HCT116 (cell line): Measurements from ENCODE around the gene ANKRD44. TPM values are rescaled to one million over a fixed set of nuclear protein-coding genes. Genes with fewer than 3 reads are reported as not detected.

Source experiments
- ATAC-seq: fragments of 200-7000 bp; cut with Tn5 transposase; 2 replicates; pipeline ENCODE4 v1.9.1; 2020; ENCODE audit warnings: mild to moderate bottlenecking, moderate library complexity
- BruUV-seq: library from RNA; stranded (reverse); fragments of 400-500 nt; replicated peaks from 2 replicates; lab custom pipeline; 2021; lab: Mats Ljungman, UMichigan
- CTCF ChIA-PET: fragments of 300-600 bp; sonication (Branson Sonifier 250); formaldehyde crosslinking; loops from one replicate; lab custom pipeline; 2021; ENCODE audit warnings: antibody characterized with exemption; lab: Charles Lee
- POLR2A ChIA-PET: fragments of 300-600, 350-600 bp; sonication (Branson Sonifier 250); formaldehyde crosslinking; loops from one replicate; lab custom pipeline; 2021; ENCODE audit warnings: antibody characterized with exemption; lab: Charles Lee
- RAD21 ChIA-PET, 2 experiments: fragments of 300-600 bp; sonication (Branson Sonifier 250); formaldehyde crosslinking; loops; one replicate each; lab custom pipeline; 2023; ENCODE audit warnings: low total read pairs in 2 of 2; ENCODE audit not compliant: uncharacterized antibody in 2 of 2, unreplicated experiment in 2 of 2, low non-redundant PET in 1 of 2; lab: Charles Lee
- DNase-seq: peaks from one replicate; pipeline ENCODE4 v3.0.0-alpha.2; 2010; ENCODE audit warnings: low read depth, low spot score
- H2AFZ ChIP-seq: fragments of 200-600 bp; shearing (Covaris generic), sonication (generic); 2 replicates; pipeline ENCODE4 v1.6.1; 2017; ENCODE audit warnings: low read depth, mixed run types, mixed read lengths, antibody characterized with exemption, low read length; ENCODE audit not compliant: poor library complexity, severe bottlenecking
- H3K27ac ChIP-seq: 2 replicates; pipeline ENCODE4 v1.5.1; 2012; ENCODE audit warnings: low read depth, low read length
- H3K27me3 ChIP-seq: fragments of 200-600 bp; sonication (generic); 2 replicates; pipeline ENCODE4 v1.6.1; 2016; ENCODE audit warnings: mixed run types, low read length, mixed read lengths; ENCODE audit not compliant: insufficient read depth
- H3K36me3 ChIP-seq, 2 experiments: fragments of 200-500 bp in 1 of 2; fragments of 200-600 bp in 1 of 2; sonication (Bioruptor generic) in 1 of 2; sonication (generic) in 1 of 2; 2 replicates each; pipeline versions ENCODE4 v1.5.1 to v1.6.1; 2014 to 2016; ENCODE audit warnings: low read length in 2 of 2, inconsistent platforms in 1 of 2, mixed read lengths in 1 of 2, mixed run types in 1 of 2; ENCODE audit not compliant: insufficient read depth in 2 of 2, control insufficient read depth in 1 of 2
- H3K4me1 ChIP-seq, 2 experiments: fragments of 200-600 bp in 1 of 2; sonication (generic) in 1 of 2; 2 replicates each; pipeline versions ENCODE4 v1.5.1 to v1.6.1; 2012 to 2017; ENCODE audit warnings: low read length in 2 of 2, inconsistent platforms in 1 of 2, mild to moderate bottlenecking in 1 of 2, mixed read lengths in 1 of 2, mixed run types in 1 of 2, moderate library complexity in 1 of 2; ENCODE audit not compliant: insufficient read depth in 2 of 2, control insufficient read depth in 1 of 2
- H3K4me2 ChIP-seq: fragments of 200-600 bp; sonication (generic); 2 replicates; pipeline ENCODE4 v1.6.1; 2017; ENCODE audit warnings: mixed run types, low read length, mixed read lengths
- H3K4me3 ChIP-seq, 2 experiments: fragments of 200-600 bp in 1 of 2; sonication (generic) in 1 of 2; replicated peaks in 1 of 2; 2 replicates each; pipeline ENCODE4 v1.5.1; 2011 to 2016; ENCODE audit warnings: low read length in 2 of 2, control low read depth in 1 of 2, low read depth in 1 of 2, mild to moderate bottlenecking in 1 of 2, mixed read lengths in 1 of 2, mixed run types in 1 of 2
- H3K79me2 ChIP-seq: fragments of 200-600 bp; sonication (generic); 2 replicates; pipeline ENCODE4 v1.6.1; 2017; ENCODE audit warnings: mild to moderate bottlenecking, mixed run types, low read length, moderate library complexity, mixed read lengths; ENCODE audit not compliant: insufficient read depth
- H3K9ac ChIP-seq: fragments of 200-600 bp; sonication (generic); 2 replicates; pipeline ENCODE4 v1.6.1; 2016; ENCODE audit warnings: low read length, mixed read lengths
- H3K9me2 ChIP-seq: fragments of 200-600 bp; sonication (generic), shearing (Covaris generic); 2 replicates; pipeline ENCODE4 v1.6.1; 2017; ENCODE audit warnings: mixed run types, mild to moderate bottlenecking, moderate library complexity; ENCODE audit not compliant: insufficient read depth
- H3K9me3 ChIP-seq, 2 experiments: fragments of 200-500 bp in 1 of 2; fragments of 200-600 bp in 1 of 2; sonication (Bioruptor generic) in 1 of 2; sonication (generic) in 1 of 2; 2 replicates each; pipeline ENCODE4 v1.6.1; 2014 to 2017; ENCODE audit warnings: low read length in 2 of 2, mixed read lengths in 2 of 2, inconsistent platforms in 1 of 2, low read depth in 1 of 2, mild to moderate bottlenecking in 1 of 2, mixed run types in 1 of 2, moderate library complexity in 1 of 2; ENCODE audit not compliant: control insufficient read depth in 1 of 2, insufficient read depth in 1 of 2
- H4K20me1 ChIP-seq: fragments of 200-600 bp; sonication (generic), shearing (Covaris generic); 2 replicates; pipeline ENCODE4 v1.6.1; 2017; ENCODE audit warnings: mixed run types, mild to moderate bottlenecking, moderate library complexity; ENCODE audit not compliant: insufficient read depth
- ATF3 ChIP-seq: IDR thresholded peaks from 2 replicates; pipeline ENCODE4 v1.6.1; 2012
- CEBPB ChIP-seq: IDR thresholded peaks from 2 replicates; pipeline ENCODE4 v1.6.1; 2012; ENCODE audit warnings: low read depth
- CTCF ChIP-seq, 3 experiments: fragments of 200-600 bp in 1 of 3; sonication (generic) in 1 of 3; IDR thresholded peaks in 2 of 3; conservative IDR thresholded peaks in 1 of 3; 2 replicates each; pipeline ENCODE4 v1.5.1; 2012 to 2017; ENCODE audit warnings: low read depth in 2 of 3, low read length in 2 of 3, antibody characterized with exemption in 1 of 3, borderline replicate concordance in 1 of 3, control low read depth in 1 of 3, mild to moderate bottlenecking in 1 of 3, mixed read lengths in 1 of 3, mixed run types in 1 of 3, moderate library complexity in 1 of 3; ENCODE audit not compliant: insufficient read depth in 1 of 3
- EGR1 ChIP-seq: IDR thresholded peaks from 2 replicates; pipeline ENCODE4 v1.6.1; 2012; ENCODE audit warnings: low read depth
- ELF1 ChIP-seq: IDR thresholded peaks from 2 replicates; pipeline ENCODE4 v1.6.1; 2012; ENCODE audit warnings: low read depth, borderline replicate concordance
- EZH2 ChIP-seq: fragments of 200-600 bp; sonication (generic); IDR thresholded peaks from 2 replicates; pipeline ENCODE4 v1.6.1; 2017; ENCODE audit warnings: antibody characterized with exemption, mixed run types
- FOSL1 ChIP-seq: IDR thresholded peaks from 2 replicates; pipeline ENCODE4 v1.6.1; 2012; ENCODE audit warnings: low read depth
- MAX ChIP-seq: IDR thresholded peaks from 2 replicates; pipeline ENCODE4 v1.6.1; 2012
- POLR2A ChIP-seq: IDR thresholded peaks from 2 replicates; pipeline ENCODE4 v1.7.0; 2011; ENCODE audit warnings: borderline replicate concordance; ENCODE audit not compliant: insufficient read depth, insufficient read length; ENCODE audit errors: extremely low read depth
- POLR2AphosphoS5 ChIP-seq: IDR thresholded peaks from 2 replicates; pipeline ENCODE4 v1.6.1; 2011; ENCODE audit warnings: mild to moderate bottlenecking, low read depth, low read length, moderate library complexity
- RAD21 ChIP-seq: IDR thresholded peaks from 2 replicates; pipeline ENCODE4 v1.6.1; 2012; ENCODE audit warnings: low read depth, mild to moderate bottlenecking
- SIN3A ChIP-seq: IDR thresholded peaks from 2 replicates; pipeline ENCODE4 v1.6.1; 2012; ENCODE audit warnings: low read depth
- SP1 ChIP-seq: IDR thresholded peaks from 2 replicates; pipeline ENCODE4 v1.6.1; 2012; ENCODE audit warnings: low read depth
- SRF ChIP-seq: IDR thresholded peaks from 2 replicates; pipeline ENCODE4 v1.6.1; 2012; ENCODE audit warnings: low read depth
- TCF7L2 ChIP-seq: IDR thresholded peaks from 2 replicates; pipeline ENCODE4 v1.7.0; 2011; ENCODE audit warnings: borderline replicate concordance, inconsistent platforms; ENCODE audit not compliant: insufficient read depth, insufficient read length; ENCODE audit errors: extremely low read depth
- YY1 ChIP-seq: IDR thresholded peaks from 2 replicates; pipeline ENCODE4 v1.6.1; 2011; ENCODE audit warnings: low read length, low read depth, moderate library complexity, mild to moderate bottlenecking; ENCODE audit not compliant: insufficient replicate concordance; ENCODE audit errors: extremely low read depth
- ZBTB33 ChIP-seq: IDR thresholded peaks from 2 replicates; pipeline ENCODE4 v1.6.1; 2011; ENCODE audit warnings: mild to moderate bottlenecking, low read length, moderate library complexity; ENCODE audit not compliant: insufficient replicate concordance; ENCODE audit errors: extremely low read depth
- ZFX ChIP-seq: fragments of 450-650 bp; IDR thresholded peaks from 2 replicates; pipeline ENCODE4 v1.6.1; 2017
- intact Hi-C: fragments of 100-400 bp; cut with micrococcal nuclease; formaldehyde crosslinking; loops from 2 replicates; pipeline ENCODE4 v1.10.0; 2022
- total RNA-seq: library from RNA; stranded (reverse); gene quantifications from one replicate; pipeline ENCODE4 v1.2.1, GENCODE V29; 2021; ENCODE audit not compliant: unreplicated experiment

Gene ANKRD44
- total RNA-seq, 1 experiment from 2014 or later: 2.7 TPM

- no peak overlapping the region for H3K4me3 ChIP-seq
- RAD21 ChIA-PET: no interaction called here
- ATAC-seq: no peak
- H3K4me2 ChIP-seq: no peak overlapping the region
- H3K9me3 ChIP-seq: no peaks in the 10 kb centered on the region
- no TSS peak for BruUV-seq
- POLR2A ChIA-PET: no interaction called here
- H3K9ac ChIP-seq: no peak overlapping the region
- no peaks in the 10 kb centered on the region for H3K27me3 ChIP-seq
- intact Hi-C loops: no loop called here
- no peak for DNase-seq
- H3K27ac ChIP-seq: no peak overlapping the region
- H3K36me3 ChIP-seq: no peaks in the 10 kb centered on the region
- no peaks in the 10 kb centered on the region for H4K20me1 ChIP-seq
- no peaks in the 10 kb centered on the region for H3K4me1 ChIP-seq
- H3K9me2 ChIP-seq: no peaks in the 10 kb centered on the region
- CTCF ChIA-PET: no interaction called here
- H3K79me2 ChIP-seq: no peaks in the 10 kb centered on the region
- no peak for TF ChIP-seq ATF3
- TF ChIP-seq SP1: no peak
- no peak for TF ChIP-seq ELF1
- no peak for TF ChIP-seq YY1
- no peak for TF ChIP-seq FOSL1
- no peak for TF ChIP-seq CEBPB
- no peak for TF ChIP-seq MAX
- TF ChIP-seq CTCF (IDR thresholded peaks at IDR 0.05 in 2 of 3, conservative IDR thresholded peaks at IDR 0.05 in 1 of 3; ENCODE audit: borderline replicate concordance in 1 of 3, insufficient read depth in 1 of 3, low read depth in 2 of 3, low read length in 2 of 3): no peak
- TF ChIP-seq EZH2: no peak
- no peak for TF ChIP-seq SIN3A
- TF ChIP-seq EGR1: no peak
- no peak for TF ChIP-seq POLR2AphosphoS5
- TF ChIP-seq TCF7L2: no peak
- TF ChIP-seq SRF: no peak
- TF ChIP-seq ZBTB33: no peak
- TF ChIP-seq ZFX: no peak
- no peak for TF ChIP-seq POLR2A
- TF ChIP-seq RAD21: no peak
- H2AFZ ChIP-seq: no peak overlapping the region
Measured at GRCh38 chr2:197324801-197325200, 14.2 kb upstream of the ANKRD44 start.
